ENCODE measurements around the gene PGBD2. TPM values are rescaled to one million over a fixed set of nuclear protein-coding genes. Genes with fewer than 3 reads are reported as not detected.

Gene PGBD2, protein sequence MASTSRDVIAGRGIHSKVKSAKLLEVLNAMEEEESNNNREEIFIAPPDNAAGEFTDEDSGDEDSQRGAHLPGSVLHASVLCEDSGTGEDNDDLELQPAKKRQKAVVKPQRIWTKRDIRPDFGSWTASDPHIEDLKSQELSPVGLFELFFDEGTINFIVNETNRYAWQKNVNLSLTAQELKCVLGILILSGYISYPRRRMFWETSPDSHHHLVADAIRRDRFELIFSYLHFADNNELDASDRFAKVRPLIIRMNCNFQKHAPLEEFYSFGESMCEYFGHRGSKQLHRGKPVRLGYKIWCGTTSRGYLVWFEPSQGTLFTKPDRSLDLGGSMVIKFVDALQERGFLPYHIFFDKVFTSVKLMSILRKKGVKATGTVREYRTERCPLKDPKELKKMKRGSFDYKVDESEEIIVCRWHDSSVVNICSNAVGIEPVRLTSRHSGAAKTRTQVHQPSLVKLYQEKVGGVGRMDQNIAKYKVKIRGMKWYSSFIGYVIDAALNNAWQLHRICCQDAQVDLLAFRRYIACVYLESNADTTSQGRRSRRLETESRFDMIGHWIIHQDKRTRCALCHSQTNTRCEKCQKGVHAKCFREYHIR
- total RNA-seq (1 to 10 TPM; 5.3 to 6.7 TPM), polyA plus RNA-seq (1 to 10 TPM; 1.8 to 4.2 TPM)
- long read RNA-seq, donor 1, transcript PGBD2-201 (3 exons, 2,136 nt) = major isoform, 10 of 13 reads
- long read RNA-seq, donor 1, partial matches to known transcripts = 1 of 13 reads
- long read RNA-seq, donor 1, other reads (novel, unspliced or antisense) = 1 of 13 reads
- long read RNA-seq, donor 2, partial matches to known transcripts = 0 of 4 reads
- long read RNA-seq, donor 2, other reads (novel, unspliced or antisense) = 0 of 4 reads

DNA sequence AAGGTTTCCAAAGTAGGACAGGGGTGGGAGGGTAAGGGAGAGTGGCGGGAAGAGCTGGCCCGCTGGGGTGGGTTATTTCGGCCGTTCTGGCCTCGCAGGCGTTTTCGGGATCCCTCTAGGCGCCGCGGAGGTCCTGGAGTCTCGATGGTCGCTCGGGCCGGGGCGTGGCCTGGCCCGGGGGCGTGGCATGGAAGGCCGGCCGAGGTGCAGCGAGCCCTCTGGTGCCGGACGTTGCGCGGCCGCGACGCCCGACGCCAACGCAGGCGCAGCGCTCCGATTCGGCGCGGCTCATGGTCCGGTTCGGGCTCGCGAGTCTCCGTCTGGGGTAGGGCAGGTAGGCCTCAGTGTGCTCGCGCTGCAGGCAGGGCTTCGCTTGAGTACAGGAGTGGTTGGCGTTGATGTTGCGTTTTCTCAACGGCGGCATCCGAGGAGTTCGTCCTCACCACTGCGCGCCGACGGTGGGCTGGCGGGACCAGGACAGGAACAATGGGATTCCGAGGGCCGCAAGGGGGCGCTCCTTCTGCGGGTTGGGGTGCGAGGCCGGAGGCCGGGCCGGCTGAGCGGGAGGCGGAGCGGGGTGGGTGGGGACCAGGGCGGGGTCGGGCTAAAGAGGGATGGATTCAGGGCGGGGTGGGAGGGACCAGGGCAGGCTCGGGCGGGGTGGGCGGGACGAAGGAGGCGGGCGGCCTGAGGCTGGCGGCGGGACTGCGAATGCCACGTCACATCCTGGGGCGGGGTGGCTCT, at the start of gene PGBD2:
Gene PGBD2 (plus strand): TSS at position 227 of the 744 bp plus-strand sequence. CDS start 7,628 bp downstream, outside the sequence.
- WGBS, 2 donors = 0 to 1% methylated on average over 55 to 80 of the region's 80 CpGs
- H3K4me3 ChIP-seq (ENCODE audit: low read length in 2 of 2) = peak within 1 kb of the TSS; percentile 44 to 61
- intact Hi-C loops (cut with DNase I) = loop anchor here in 1 of 2 donors (2.0 kb wide), 2 partner anchors 33 to 47 kb away; partner anchors contain the start of gene ZNF692
- H3K9me3 ChIP-seq (ENCODE audit: control insufficient read depth, low read length) = no peaks in the 10 kb centered on the region
- DNase-seq = peak; percentile 95 to 98
- H3K27ac ChIP-seq (ENCODE audit: low read depth in 1 of 2, low read length in 2 of 2) = peak within 1 kb of the TSS in 1 of 2 donors; percentile 72
- no peaks in the 10 kb centered on the region for H3K27me3 ChIP-seq (ENCODE audit: control insufficient read depth in 1 of 2, insufficient read depth in 2 of 2, low read length in 1 of 2)
- peaks cover 0 to 1% of the 10 kb centered on the region in 2 donors for H3K36me3 ChIP-seq (ENCODE audit: control insufficient read depth in 1 of 2, insufficient read depth in 2 of 2, low read length in 1 of 2)
- H3K4me1 ChIP-seq (ENCODE audit: control insufficient read depth in 1 of 2, insufficient read depth in 2 of 2, low read length in 2 of 2) = peaks cover 0 to 2% of the 10 kb centered on the region in 2 donors
- ATAC-seq (ENCODE audit: low FRiP score) = peak; percentile 99

- Histone ChIP-seq H3K9me3 (ENCODE audit: control insufficient read depth, low read length) (no peaks in the 10 kb centered on the region), H3K27ac (ENCODE audit: low read depth in 1 of 2, low read length in 2 of 2) (no peak overlapping the region), H3K36me3 (ENCODE audit: control insufficient read depth in 1 of 2, insufficient read depth in 2 of 2, low read length in 1 of 2) (no peaks in the 10 kb centered on the region), H3K4me1 (ENCODE audit: control insufficient read depth in 1 of 2, insufficient read depth in 2 of 2, low read length in 2 of 2) (peaks cover 0 to 3% of the 10 kb centered on the region in 2 donors), H3K27me3 (ENCODE audit: control insufficient read depth in 1 of 2, insufficient read depth in 2 of 2, low read length in 1 of 2) (no peaks in the 10 kb centered on the region), H3K4me3 (ENCODE audit: low read length in 2 of 2) (no peak overlapping the region)
- 89 to 91% methylated on average over 7 of the region's 7 CpGs for WGBS, 2 donors
- DNase-seq (no peak), ATAC-seq (ENCODE audit: low FRiP score) (no peak)
- intact Hi-C loops (cut with DNase I) = no loop called here
These were observed 48.8 kb upstream of the PGBD2 start for GRCh38 chr1:248857201-248857600.

GRCh38 chr1:248857749-248858095, 48.3 kb upstream of the PGBD2 start:
- no peaks in the 10 kb centered on the region for H3K27me3 ChIP-seq (ENCODE audit: control insufficient read depth in 1 of 2, insufficient read depth in 2 of 2, low read length in 1 of 2)
- H3K4me3 ChIP-seq (ENCODE audit: low read length in 2 of 2) = peak overlapping the region in 1 of 2 donors; percentile 39
- no peak for ATAC-seq (ENCODE audit: low FRiP score)
- H3K9me3 ChIP-seq (ENCODE audit: control insufficient read depth, low read length) = no peaks in the 10 kb centered on the region
- WGBS, 2 donors = 22 to 25% methylated on average over 4 of the region's 4 CpGs
- H3K4me1 ChIP-seq (ENCODE audit: control insufficient read depth in 1 of 2, insufficient read depth in 2 of 2, low read length in 2 of 2) = peaks cover 0 to 3% of the 10 kb centered on the region in 2 donors
- no peaks in the 10 kb centered on the region for H3K36me3 ChIP-seq (ENCODE audit: control insufficient read depth in 1 of 2, insufficient read depth in 2 of 2, low read length in 1 of 2)
- no peak for DNase-seq
- intact Hi-C loops (cut with DNase I) = loop anchor here (1.0 to 2.0 kb wide), 2 partner anchors 18 to 49 kb away; partner anchors contain the start of gene PGBD2 (in 1 of the 2)
- no peak overlapping the region for H3K27ac ChIP-seq (ENCODE audit: low read depth in 1 of 2, low read length in 2 of 2)

- peak overlapping the region in 1 of 2 donors; percentile 9 for H3K27ac ChIP-seq (ENCODE audit: low read depth in 1 of 2, low read length in 2 of 2)
- H3K36me3 ChIP-seq (ENCODE audit: control insufficient read depth in 1 of 2, insufficient read depth in 2 of 2, low read length in 1 of 2) = no peaks in the 10 kb centered on the region
- WGBS, 2 donors = 1% methylated on average over 45 of the region's 45 CpGs
- DNase-seq = peak; percentile 84 to 88
- peak overlapping the region; percentile 39 to 59 for H3K4me3 ChIP-seq (ENCODE audit: low read length in 2 of 2)
- ATAC-seq (ENCODE audit: low FRiP score) = peak; percentile 77
- H3K4me1 ChIP-seq (ENCODE audit: control insufficient read depth in 1 of 2, insufficient read depth in 2 of 2, low read length in 2 of 2) = peaks cover 0 to 3% of the 10 kb centered on the region in 2 donors
- no peaks in the 10 kb centered on the region for H3K9me3 ChIP-seq (ENCODE audit: control insufficient read depth, low read length)
- intact Hi-C loops (cut with DNase I) = loop anchor here (1.0 to 2.0 kb wide), 2 partner anchors 19 to 49 kb away; partner anchors contain the start of gene PGBD2 (in 1 of the 2)
- no peaks in the 10 kb centered on the region for H3K27me3 ChIP-seq (ENCODE audit: control insufficient read depth in 1 of 2, insufficient read depth in 2 of 2, low read length in 1 of 2)
These were observed 47.7 kb upstream of the PGBD2 start for GRCh38 chr1:248858096-248858890.

GRCh38 chr1:248858891-248859889, 46.8 kb upstream of the PGBD2 start, which contains the start of gene ZNF692:
Gene ZNF692, minus strand, starts transcription at chr1:248859085. Its CDS starts 776 bp downstream, at chr1:248858309.
- peak within 1 kb of the TSS; percentile 39 to 59 for H3K4me3 ChIP-seq (ENCODE audit: low read length in 2 of 2)
- H3K4me1 ChIP-seq (ENCODE audit: control insufficient read depth in 1 of 2, insufficient read depth in 2 of 2, low read length in 2 of 2) = peaks cover 0 to 3% of the 10 kb centered on the region in 2 donors
- no peaks in the 10 kb centered on the region for H3K36me3 ChIP-seq (ENCODE audit: control insufficient read depth in 1 of 2, insufficient read depth in 2 of 2, low read length in 1 of 2)
- intact Hi-C loops (cut with DNase I) = loop anchor here (1.0 to 2.0 kb wide), 2 partner anchors 20 to 48 kb away; partner anchors contain the start of gene PGBD2 (in 1 of the 2)
- DNase-seq = peak; percentile 99
- peak; percentile 96 for ATAC-seq (ENCODE audit: low FRiP score)
- H3K27ac ChIP-seq (ENCODE audit: low read depth in 1 of 2, low read length in 2 of 2) = peak within 1 kb of the TSS in 1 of 2 donors; percentile 77
- WGBS, 2 donors = 7% methylated on average over 60 to 62 of the region's 62 CpGs
- no peaks in the 10 kb centered on the region for H3K9me3 ChIP-seq (ENCODE audit: control insufficient read depth, low read length)
- no peaks in the 10 kb centered on the region for H3K27me3 ChIP-seq (ENCODE audit: control insufficient read depth in 1 of 2, insufficient read depth in 2 of 2, low read length in 1 of 2)

DNA sequence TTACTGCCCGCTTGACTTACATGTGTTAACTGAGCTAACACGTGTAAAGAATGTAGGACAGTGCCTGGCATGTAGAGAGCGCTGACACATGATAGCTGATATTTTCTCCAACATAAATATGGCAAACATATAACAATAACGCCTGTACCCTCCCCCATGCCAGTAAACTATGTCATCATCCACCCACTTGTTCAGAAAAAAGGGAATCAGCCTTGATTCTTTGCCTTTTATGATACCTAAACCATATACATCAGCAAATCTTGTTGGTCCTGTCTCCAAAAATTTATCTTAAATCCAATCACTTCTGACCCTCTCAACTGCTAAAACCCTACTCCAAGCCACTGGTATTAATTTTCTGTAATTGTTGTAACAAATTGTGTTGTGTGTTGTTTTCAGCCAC, 46.0 kb upstream of the PGBD2 start:
- Histone ChIP-seq H3K36me3 (ENCODE audit: control insufficient read depth in 1 of 2, insufficient read depth in 2 of 2, low read length in 1 of 2) (no peaks in the 10 kb centered on the region), H3K27ac (ENCODE audit: low read depth in 1 of 2, low read length in 2 of 2) (no peak overlapping the region), H3K4me3 (ENCODE audit: low read length in 2 of 2) (no peak overlapping the region), H3K9me3 (ENCODE audit: control insufficient read depth, low read length) (no peaks in the 10 kb centered on the region), H3K27me3 (ENCODE audit: control insufficient read depth in 1 of 2, insufficient read depth in 2 of 2, low read length in 1 of 2) (no peaks in the 10 kb centered on the region), H3K4me1 (ENCODE audit: control insufficient read depth in 1 of 2, insufficient read depth in 2 of 2, low read length in 2 of 2) (peaks cover 0 to 3% of the 10 kb centered on the region in 2 donors)
- WGBS, 2 donors = 84 to 87% methylated on average over 4 of the region's 4 CpGs
- intact Hi-C loops (cut with DNase I) = no loop called here
- DNase-seq (no peak), ATAC-seq (ENCODE audit: low FRiP score) (no peak)

DNA sequence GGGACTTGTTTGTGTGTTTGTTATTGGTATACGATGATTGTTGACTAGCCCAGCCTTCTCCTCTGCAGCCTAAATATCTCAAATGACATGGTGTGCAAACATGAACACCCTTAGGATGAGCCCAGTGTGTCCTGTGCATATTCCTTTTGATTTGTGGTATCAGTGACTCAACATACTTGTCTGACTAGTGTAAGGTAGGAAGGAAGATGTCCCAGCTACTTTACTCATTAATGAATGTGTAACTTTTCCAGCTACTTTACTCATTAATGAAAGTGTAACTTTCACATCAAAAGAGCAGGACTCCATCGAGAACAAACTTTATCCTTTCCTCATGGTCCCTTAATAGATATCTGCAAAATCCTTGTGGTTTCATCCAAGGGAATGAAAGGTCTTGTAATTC, 44.4 kb upstream of the PGBD2 start:
- H3K4me1 ChIP-seq (ENCODE audit: control insufficient read depth in 1 of 2, insufficient read depth in 2 of 2, low read length in 2 of 2) = peaks cover 0 to 3% of the 10 kb centered on the region in 2 donors
- H3K27ac ChIP-seq (ENCODE audit: low read depth in 1 of 2, low read length in 2 of 2) = no peak overlapping the region
- intact Hi-C loops (cut with DNase I) = no loop called here
- H3K4me3 ChIP-seq (ENCODE audit: low read length in 2 of 2) = no peak overlapping the region
- ATAC-seq (ENCODE audit: low FRiP score) (no peak), DNase-seq (no peak)
- H3K36me3 ChIP-seq (ENCODE audit: control insufficient read depth in 1 of 2, insufficient read depth in 2 of 2, low read length in 1 of 2) = no peaks in the 10 kb centered on the region
- WGBS, 2 donors = 83 to 87% methylated on average over 2 of the region's 2 CpGs
- H3K27me3 ChIP-seq (ENCODE audit: control insufficient read depth in 1 of 2, insufficient read depth in 2 of 2, low read length in 1 of 2) = no peaks in the 10 kb centered on the region
- H3K9me3 ChIP-seq (ENCODE audit: control insufficient read depth, low read length) = no peaks in the 10 kb centered on the region
